Breast epithelium (tissue), 4 donors: ENCODE measurements around the gene SBK2. TPM values are rescaled to one million over a fixed set of nuclear protein-coding genes. Genes with fewer than 3 reads are reported as not detected.

Experiments used
- DNase-seq, 2 donors: peaks; one replicate each; pipeline ENCODE4 v3.0.0-alpha.2; 2019; ENCODE audit warnings: low spot score in 2 of 2
- H3K27ac ChIP-seq, 2 donors: fragments of 200-600 bp; sonication (generic) in 1 of 2; one replicate each; pipeline ENCODE4 v1.5.1; 2016 to 2019; ENCODE audit warnings: mild to moderate bottlenecking in 1 of 2
- H3K27me3 ChIP-seq, 2 donors: fragments of 200-600 bp; sonication (generic) in 1 of 2; one replicate each; pipeline versions ENCODE4 v1.5.1 to v1.6.0; 2017 to 2019; ENCODE audit warnings: control low read depth in 1 of 2, mild to moderate bottlenecking in 1 of 2
- H3K36me3 ChIP-seq: fragments of 200-600 bp; one replicate; pipeline ENCODE4 v1.5.1; 2019
- H3K4me1 ChIP-seq, 2 donors: fragments of 200-600 bp; sonication (generic); one replicate each; pipeline ENCODE4 v1.5.1; 2016 to 2019; ENCODE audit warnings: control low read depth in 1 of 2
- H3K4me3 ChIP-seq, 3 donors: fragments of 200-600 bp; sonication (generic); 1 replicate in 2 of 3; 2 replicates in 1 of 3; pipeline ENCODE4 v1.5.1; 2016 to 2019; ENCODE audit warnings: mild to moderate bottlenecking in 3 of 3, moderate library complexity in 2 of 3
- H3K9me3 ChIP-seq, 2 donors: fragments of 200-600 bp; sonication (generic) in 1 of 2; one replicate each; pipeline ENCODE4 v1.5.1; 2016 to 2019; ENCODE audit warnings: control low read depth in 1 of 2
- POLR2A ChIP-seq: fragments of 450-650 bp; IDR thresholded peaks from one replicate; pipeline ENCODE4 v1.6.1; 2016; ENCODE audit warnings: antibody characterized with exemption, mild to moderate bottlenecking, moderate library complexity
- POLR2AphosphoS5 ChIP-seq, 3 donors: sonication (generic); formaldehyde crosslinking; IDR thresholded peaks; one replicate each; pipeline ENCODE4 v1.6.1; 2017; ENCODE audit warnings: antibody characterized with exemption in 3 of 3
- intact Hi-C: fragments of 100-400 bp; cut with DNase I; formaldehyde crosslinking; loops from one replicate; pipeline ENCODE4 v1.15.1; 2023; ENCODE audit warnings: low total_unique reads
- total RNA-seq, 3 donors: library from RNA; depleted of rRNA; stranded (reverse); fragments of >200 nt; gene quantifications; one replicate each; pipeline ENCODE4 v1.1.0, GENCODE V29; 2016
- TF ChIP-seq, protein P1 (sequence below), 3 donors: fragments of 450-650 bp; IDR thresholded peaks; one replicate each; pipeline ENCODE4 v1.5.1; 2016 to 2017; ENCODE audit warnings: antibody characterized with exemption in 3 of 3, mild to moderate bottlenecking in 3 of 3, moderate library complexity in 3 of 3

Gene SBK2
- total RNA-seq, 3 donors from 2014 or later, result not detected

DNA sequence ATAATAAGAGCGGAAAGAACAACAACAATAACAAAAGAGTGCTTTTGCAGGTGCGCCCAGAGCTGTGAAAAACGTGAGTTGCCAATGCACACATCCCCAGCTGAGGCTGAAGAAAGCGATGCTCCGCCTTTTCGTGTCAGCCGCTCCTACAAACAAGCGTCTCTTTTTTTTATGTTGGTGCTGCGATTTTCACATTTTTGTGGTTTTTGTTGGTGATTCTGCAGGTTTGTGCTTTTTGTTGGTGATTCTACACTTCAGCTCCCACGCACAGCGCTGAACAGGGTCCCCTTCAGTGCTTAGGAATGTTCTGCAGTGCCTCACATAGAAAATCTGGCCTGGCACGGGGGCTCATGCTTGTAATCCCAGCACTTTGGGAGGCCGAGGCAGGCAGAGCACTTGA, 15.7 kb upstream of the SBK2 start:
- Histone ChIP-seq H3K9me3 (no peaks in the 10 kb centered on the region), H3K36me3 (no peaks in the 10 kb centered on the region), H3K27me3 (no peaks in the 10 kb centered on the region), H3K4me1 (no peaks in the 10 kb centered on the region), H3K27ac (no peak overlapping the region), H3K4me3 (no peak overlapping the region)
- TF ChIP-seq, protein P1, sequence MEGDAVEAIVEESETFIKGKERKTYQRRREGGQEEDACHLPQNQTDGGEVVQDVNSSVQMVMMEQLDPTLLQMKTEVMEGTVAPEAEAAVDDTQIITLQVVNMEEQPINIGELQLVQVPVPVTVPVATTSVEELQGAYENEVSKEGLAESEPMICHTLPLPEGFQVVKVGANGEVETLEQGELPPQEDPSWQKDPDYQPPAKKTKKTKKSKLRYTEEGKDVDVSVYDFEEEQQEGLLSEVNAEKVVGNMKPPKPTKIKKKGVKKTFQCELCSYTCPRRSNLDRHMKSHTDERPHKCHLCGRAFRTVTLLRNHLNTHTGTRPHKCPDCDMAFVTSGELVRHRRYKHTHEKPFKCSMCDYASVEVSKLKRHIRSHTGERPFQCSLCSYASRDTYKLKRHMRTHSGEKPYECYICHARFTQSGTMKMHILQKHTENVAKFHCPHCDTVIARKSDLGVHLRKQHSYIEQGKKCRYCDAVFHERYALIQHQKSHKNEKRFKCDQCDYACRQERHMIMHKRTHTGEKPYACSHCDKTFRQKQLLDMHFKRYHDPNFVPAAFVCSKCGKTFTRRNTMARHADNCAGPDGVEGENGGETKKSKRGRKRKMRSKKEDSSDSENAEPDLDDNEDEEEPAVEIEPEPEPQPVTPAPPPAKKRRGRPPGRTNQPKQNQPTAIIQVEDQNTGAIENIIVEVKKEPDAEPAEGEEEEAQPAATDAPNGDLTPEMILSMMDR (IDR thresholded peaks at IDR 0.05), result no peak
- no peak for TF ChIP-seq POLR2A
- TF ChIP-seq POLR2AphosphoS5 (IDR thresholded peaks at IDR 0.05), result no peak
- intact Hi-C loops, result no loop called here
- DNase-seq, result peak in 1 of 2 donors; percentile 38

DNA sequence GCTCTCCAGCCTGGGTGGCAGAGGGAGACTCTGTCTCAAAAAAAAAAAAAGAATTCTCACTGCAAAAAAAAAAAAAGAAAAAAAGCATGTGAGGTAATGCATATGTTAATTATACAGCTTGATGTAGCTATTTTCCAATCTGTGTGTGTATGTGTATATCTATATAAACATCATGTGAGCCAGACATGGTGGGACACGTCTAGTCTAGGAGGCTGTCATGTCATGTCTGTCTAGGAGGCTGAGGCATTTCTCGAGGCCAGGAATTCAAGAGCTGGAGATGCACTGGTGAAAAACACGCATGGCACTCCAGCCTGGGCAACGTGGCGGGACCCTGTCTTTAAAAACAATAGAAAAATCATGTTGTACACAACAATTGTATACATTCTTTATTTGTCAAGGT, 15.3 kb upstream of the SBK2 start:
- no peaks in the 10 kb centered on the region for H3K27me3 ChIP-seq
- no peak overlapping the region for H3K27ac ChIP-seq
- no peaks in the 10 kb centered on the region for H3K9me3 ChIP-seq
- TF ChIP-seq POLR2AphosphoS5 (IDR thresholded peaks at IDR 0.05) (no peak), POLR2A (no peak)
- TF ChIP-seq, protein P1 (IDR thresholded peaks at IDR 0.05), result no peak
- intact Hi-C loops, result no loop called here
- DNase-seq, result no peak
- H3K4me1 ChIP-seq, result peaks cover 0 to 1% of the 10 kb centered on the region in 2 donors
- H3K4me3 ChIP-seq, result no peak overlapping the region
- H3K36me3 ChIP-seq, result no peaks in the 10 kb centered on the region

DNA sequence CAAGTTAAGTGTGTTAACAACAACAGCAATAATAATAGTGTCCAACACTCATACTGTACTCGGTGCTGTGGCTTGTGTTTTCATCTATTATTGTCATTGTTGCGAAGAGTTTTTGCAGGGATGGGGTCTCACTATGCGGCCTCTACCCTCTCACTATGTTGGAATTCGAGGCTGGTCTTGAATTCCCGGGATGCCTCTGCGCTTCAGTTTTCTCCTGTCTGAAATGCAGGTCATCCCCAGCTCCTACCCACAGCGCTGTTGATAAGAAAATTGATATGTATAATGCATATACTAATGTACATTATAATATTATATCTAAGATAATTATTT, 13.4 kb upstream of the SBK2 start:
- DNase-seq, result no peak
- intact Hi-C loops, result no loop called here
- H3K4me1 ChIP-seq, result peaks cover 0 to 6% of the 10 kb centered on the region in 2 donors

DNA sequence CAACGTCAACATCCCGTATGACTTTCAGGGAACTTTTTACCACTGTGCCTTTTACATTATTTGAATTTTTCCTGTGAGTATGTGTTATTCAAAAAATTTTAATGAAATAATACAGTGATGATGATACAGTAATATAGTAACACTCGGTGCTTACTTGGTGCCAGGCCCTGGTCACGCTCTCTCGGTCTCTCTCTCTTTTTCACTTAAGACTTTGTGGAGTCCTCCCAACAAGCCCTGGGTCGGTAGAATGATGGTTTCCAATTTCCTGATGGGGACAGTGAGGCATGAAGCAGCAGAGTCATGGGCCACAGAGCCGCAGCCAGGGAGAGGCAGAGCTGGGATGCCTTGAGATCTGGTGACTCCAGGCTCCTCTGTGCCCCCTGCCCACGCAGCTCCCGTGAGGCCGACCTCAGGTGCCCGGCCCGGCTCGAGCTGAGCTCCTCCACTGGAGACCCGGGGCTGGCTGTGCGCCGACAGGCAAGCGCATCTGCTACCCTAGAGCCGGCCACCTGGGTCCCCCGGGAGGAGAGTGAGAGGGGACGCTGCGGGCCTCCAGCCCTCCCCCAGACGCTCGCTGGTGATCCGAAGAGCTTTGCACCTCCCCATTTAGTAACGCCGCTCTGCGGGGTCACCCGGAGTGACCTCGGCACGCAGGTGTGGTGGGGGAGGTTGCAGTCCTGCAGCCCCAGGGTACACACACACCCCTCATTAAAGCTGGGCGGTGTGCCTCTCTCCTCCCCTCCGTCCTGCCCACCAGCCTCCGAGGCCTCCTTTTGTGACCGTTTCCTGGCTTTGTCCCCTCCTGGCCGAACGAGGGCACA, 12.8 kb upstream of the SBK2 start:
- Histone ChIP-seq H3K27ac (peak overlapping the region; percentile 48 to 83), H3K4me1 (peaks cover 0 to 6% of the 10 kb centered on the region in 2 donors), H3K4me3 (peak overlapping the region in 2 of 3 donors; percentile 11 to 55), H3K9me3 (no peaks in the 10 kb centered on the region), H3K27me3 (no peaks in the 10 kb centered on the region), H3K36me3 (no peaks in the 10 kb centered on the region)
- intact Hi-C loops, result no loop called here
- TF ChIP-seq POLR2A (no peak), POLR2AphosphoS5 (IDR thresholded peaks at IDR 0.05) (no peak)
- TF ChIP-seq, protein P1 (IDR thresholded peaks at IDR 0.05), result no peak
- DNase-seq, result no peak

More for the DNA sequence above, 13.4 kb upstream of the SBK2 start:
- Histone ChIP-seq H3K9me3 (no peaks in the 10 kb centered on the region), H3K27me3 (no peaks in the 10 kb centered on the region), H3K27ac (peak overlapping the region in 1 of 2 donors; percentile 83), H3K36me3 (no peaks in the 10 kb centered on the region), H3K4me3 (peak overlapping the region in 1 of 3 donors; percentile 55)
- no peak for TF ChIP-seq POLR2AphosphoS5 (IDR thresholded peaks at IDR 0.05)
- TF ChIP-seq, protein P1 (IDR thresholded peaks at IDR 0.05), result no peak
- TF ChIP-seq POLR2A, result no peak

DNA sequence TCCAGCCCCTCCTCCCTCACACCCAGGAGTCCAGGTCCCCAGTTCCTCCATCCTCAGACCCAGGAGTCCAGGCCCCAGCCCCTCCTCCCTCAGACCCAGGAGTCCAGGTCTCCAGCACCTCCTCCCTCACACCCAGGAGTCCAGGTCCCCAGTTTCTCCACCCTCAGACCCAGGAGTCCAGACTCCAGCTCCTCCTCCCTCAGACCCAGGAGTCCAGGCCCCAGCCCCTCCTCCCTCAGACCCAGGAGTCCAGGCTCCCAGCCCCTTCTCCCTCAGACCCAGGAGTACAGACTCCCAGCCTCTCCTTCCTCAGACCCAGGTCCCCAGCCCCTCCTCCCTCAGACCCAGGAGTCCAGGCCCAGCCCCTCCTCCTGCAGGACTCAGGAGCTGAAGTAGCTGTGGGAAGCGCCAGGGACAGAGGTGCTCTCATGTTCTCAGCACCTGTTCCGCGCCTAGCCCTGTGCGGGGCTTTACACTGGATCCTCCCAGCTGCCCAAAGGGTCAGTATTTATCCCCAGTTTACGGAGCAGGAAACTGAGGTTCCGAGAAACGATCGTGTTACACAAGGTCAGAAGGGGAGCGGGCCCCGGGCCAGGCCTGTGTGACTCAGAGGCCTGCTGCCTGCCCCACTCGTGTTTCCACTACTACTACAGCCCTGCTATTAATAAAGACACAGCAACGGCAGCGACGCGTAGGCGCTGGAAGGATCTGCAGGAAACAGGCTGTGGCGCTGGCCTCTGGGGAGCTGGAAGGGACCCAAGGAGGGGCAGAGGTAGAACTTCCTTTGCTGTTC, 10.1 kb upstream of the SBK2 start:
- Histone ChIP-seq H3K27me3 (no peaks in the 10 kb centered on the region), H3K9me3 (no peaks in the 10 kb centered on the region), H3K4me1 (peaks cover 0 to 6% of the 10 kb centered on the region in 2 donors), H3K27ac (peak overlapping the region; percentile 83 to 91), H3K36me3 (no peaks in the 10 kb centered on the region), H3K4me3 (peak overlapping the region in 1 of 3 donors; percentile 49)
- peak in 1 of 2 donors; percentile 69 for DNase-seq
- intact Hi-C loops, result loop anchor here (1.0 kb wide), 1 partner anchor 40 kb away; no protein-coding TSS in a partner anchor
- TF ChIP-seq, protein P1 (IDR thresholded peaks at IDR 0.05), result no peak
- peak; percentile 57 to 91 (median 75) for TF ChIP-seq POLR2AphosphoS5 (IDR thresholded peaks at IDR 0.05)
